Chondrocyte (in vitro differentiated cells): ENCODE results near the gene NLRX1. TPM values are rescaled to one million over a fixed set of nuclear protein-coding genes. Genes with fewer than 3 reads are reported as not detected.

Experiments used
- DNase-seq: peaks from one replicate; pipeline ENCODE4 v3.0.0; 2021; ENCODE audit warnings: mixed read lengths, low spot score
- H3K27ac Mint-ChIP-seq: one replicate; pipeline ENCODE4 v1.8.0; 2021; ENCODE audit warnings: mild to moderate bottlenecking, moderate library complexity, mixed read lengths; ENCODE audit not compliant: unreplicated experiment
- H3K27me3 Mint-ChIP-seq: 2 replicates; pipeline ENCODE4 v1.8.0; 2021; ENCODE audit warnings: low read depth, mixed read lengths
- H3K36me3 Mint-ChIP-seq: 2 replicates; pipeline ENCODE4 v1.8.0; 2021; ENCODE audit warnings: low read depth, mixed read lengths
- H3K4me1 Mint-ChIP-seq: 2 replicates; pipeline ENCODE4 v1.8.0; 2021; ENCODE audit warnings: low read depth, mild to moderate bottlenecking, mixed read lengths
- H3K4me3 Mint-ChIP-seq: one replicate; pipeline ENCODE4 v1.8.0; 2021; ENCODE audit warnings: mild to moderate bottlenecking, moderate library complexity, mixed read lengths; ENCODE audit not compliant: unreplicated experiment
- H3K9me3 Mint-ChIP-seq: 2 replicates; pipeline ENCODE4 v1.8.0; 2021; ENCODE audit warnings: low read depth, mixed read lengths
- total RNA-seq: library from RNA; stranded (reverse); gene quantifications from 3 replicates; pipeline ENCODE4 v1.2.1, GENCODE V29; 2021
- TF ChIP-seq, protein P1 (sequence below): fragments of 200-600 bp; sonication (generic); IDR thresholded peaks from 2 replicates; pipeline ENCODE4 v1.5.0; 2021; ENCODE audit warnings: antibody characterized with exemption, mild to moderate bottlenecking, moderate library complexity

The NLRX1 gene
- total RNA-seq, 1 donor from 2014 or later, result 20.1 TPM

- DNase-seq, result no peak
- no peaks in the 10 kb centered on the region for H3K36me3 Mint-ChIP-seq
- TF ChIP-seq, protein P1, sequence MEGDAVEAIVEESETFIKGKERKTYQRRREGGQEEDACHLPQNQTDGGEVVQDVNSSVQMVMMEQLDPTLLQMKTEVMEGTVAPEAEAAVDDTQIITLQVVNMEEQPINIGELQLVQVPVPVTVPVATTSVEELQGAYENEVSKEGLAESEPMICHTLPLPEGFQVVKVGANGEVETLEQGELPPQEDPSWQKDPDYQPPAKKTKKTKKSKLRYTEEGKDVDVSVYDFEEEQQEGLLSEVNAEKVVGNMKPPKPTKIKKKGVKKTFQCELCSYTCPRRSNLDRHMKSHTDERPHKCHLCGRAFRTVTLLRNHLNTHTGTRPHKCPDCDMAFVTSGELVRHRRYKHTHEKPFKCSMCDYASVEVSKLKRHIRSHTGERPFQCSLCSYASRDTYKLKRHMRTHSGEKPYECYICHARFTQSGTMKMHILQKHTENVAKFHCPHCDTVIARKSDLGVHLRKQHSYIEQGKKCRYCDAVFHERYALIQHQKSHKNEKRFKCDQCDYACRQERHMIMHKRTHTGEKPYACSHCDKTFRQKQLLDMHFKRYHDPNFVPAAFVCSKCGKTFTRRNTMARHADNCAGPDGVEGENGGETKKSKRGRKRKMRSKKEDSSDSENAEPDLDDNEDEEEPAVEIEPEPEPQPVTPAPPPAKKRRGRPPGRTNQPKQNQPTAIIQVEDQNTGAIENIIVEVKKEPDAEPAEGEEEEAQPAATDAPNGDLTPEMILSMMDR, result peak; percentile 22
- no peaks in the 10 kb centered on the region for H3K27me3 Mint-ChIP-seq
- no peak overlapping the region for H3K4me3 Mint-ChIP-seq
- no peaks in the 10 kb centered on the region for H3K4me1 Mint-ChIP-seq
- no peak overlapping the region for H3K27ac Mint-ChIP-seq
- H3K9me3 Mint-ChIP-seq, result no peaks in the 10 kb centered on the region
Observed at GRCh38 chr11:119155733-119156492, 12.6 kb upstream of the NLRX1 start.

GRCh38 chr11:119156496-119156895, 12.0 kb upstream of the NLRX1 start:
- no peaks in the 10 kb centered on the region for H3K27me3 Mint-ChIP-seq
- no peak overlapping the region for H3K27ac Mint-ChIP-seq
- H3K4me1 Mint-ChIP-seq, result no peaks in the 10 kb centered on the region
- H3K36me3 Mint-ChIP-seq, result no peaks in the 10 kb centered on the region
- DNase-seq, result no peak
- no peak overlapping the region for H3K4me3 Mint-ChIP-seq
- TF ChIP-seq, protein P1, result no peak
- H3K9me3 Mint-ChIP-seq, result no peaks in the 10 kb centered on the region

DNA sequence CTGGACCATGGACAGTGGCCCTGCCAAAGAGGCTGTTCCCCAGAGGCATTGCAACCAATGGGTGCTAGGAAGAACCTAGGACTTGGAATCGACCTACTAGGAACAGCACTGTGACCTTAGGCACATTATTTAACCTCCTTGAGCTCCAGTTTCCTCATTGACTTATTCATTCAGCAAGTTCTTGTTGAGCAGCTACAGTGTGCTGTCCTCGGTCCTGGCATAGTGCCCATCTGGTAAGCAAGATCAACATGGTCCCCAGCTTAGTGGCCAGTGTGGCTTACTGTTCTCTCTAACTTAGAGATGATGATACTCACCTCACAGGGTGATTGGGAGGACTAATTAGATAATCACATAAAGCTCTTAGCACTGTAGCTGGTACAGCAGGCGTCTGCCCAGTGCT, 11.5 kb upstream of the NLRX1 start:
- no peaks in the 10 kb centered on the region for H3K36me3 Mint-ChIP-seq
- TF ChIP-seq, protein P1, result no peak
- no peak overlapping the region for H3K27ac Mint-ChIP-seq
- DNase-seq, result no peak
- H3K4me3 Mint-ChIP-seq, result no peak overlapping the region
- no peaks in the 10 kb centered on the region for H3K9me3 Mint-ChIP-seq
- H3K27me3 Mint-ChIP-seq, result no peaks in the 10 kb centered on the region
- no peaks in the 10 kb centered on the region for H3K4me1 Mint-ChIP-seq

DNA sequence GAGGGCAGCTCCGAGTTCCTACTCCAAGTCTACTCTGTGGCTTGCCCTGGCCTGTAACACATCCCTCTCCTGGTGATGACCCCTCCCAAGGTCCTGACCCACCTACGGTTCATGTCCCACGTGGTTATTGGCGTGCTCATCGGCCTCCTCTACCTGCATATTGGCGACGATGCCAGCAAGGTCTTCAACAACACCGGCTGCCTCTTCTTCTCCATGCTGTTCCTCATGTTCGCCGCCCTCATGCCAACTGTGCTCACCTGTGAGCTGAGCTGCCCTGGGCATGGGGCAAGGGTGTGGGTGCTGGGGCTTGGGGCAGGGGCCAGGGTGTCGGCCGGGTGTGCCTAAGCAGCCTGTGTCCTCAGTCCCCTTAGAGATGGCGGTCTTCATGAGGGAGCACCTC, 10.1 kb upstream of the NLRX1 start:
- Mint-ChIP-seq H3K27me3 (no peaks in the 10 kb centered on the region), H3K36me3 (no peaks in the 10 kb centered on the region), H3K9me3 (no peaks in the 10 kb centered on the region), H3K4me1 (no peaks in the 10 kb centered on the region), H3K27ac (no peak overlapping the region), H3K4me3 (no peak overlapping the region)
- TF ChIP-seq, protein P1, result no peak
- peak; percentile 75 for DNase-seq

DNA sequence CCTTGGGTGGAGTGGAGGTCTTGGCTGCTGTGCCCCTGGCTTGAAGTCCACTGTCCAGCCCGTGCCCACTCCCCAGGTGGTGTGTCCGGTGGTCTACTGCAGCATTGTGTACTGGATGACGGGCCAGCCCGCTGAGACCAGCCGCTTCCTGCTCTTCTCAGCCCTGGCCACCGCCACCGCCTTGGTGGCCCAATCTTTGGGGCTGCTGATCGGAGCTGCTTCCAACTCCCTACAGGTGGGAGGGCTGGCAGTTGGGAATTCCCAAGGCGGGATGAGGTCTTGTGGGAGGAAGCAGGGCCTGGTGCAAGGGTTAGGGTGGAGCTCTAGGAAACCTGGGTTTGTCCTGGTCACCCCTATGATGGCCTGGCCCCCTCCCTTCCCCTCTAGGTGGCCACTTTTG, 8.4 kb upstream of the NLRX1 start:
- H3K36me3 Mint-ChIP-seq, result no peaks in the 10 kb centered on the region
- no peak for DNase-seq
- no peak overlapping the region for H3K4me3 Mint-ChIP-seq
- H3K9me3 Mint-ChIP-seq, result no peaks in the 10 kb centered on the region
- H3K27ac Mint-ChIP-seq, result no peak overlapping the region
- TF ChIP-seq, protein P1, result no peak
- H3K27me3 Mint-ChIP-seq, result no peaks in the 10 kb centered on the region
- H3K4me1 Mint-ChIP-seq, result no peaks in the 10 kb centered on the region
